ENCODE data around the gene TNFRSF25. TPM values are rescaled to one million over a fixed set of nuclear protein-coding genes. Genes with fewer than 3 reads are reported as not detected.

TNFRSF25 gene
- total and polyA plus RNA-seq, 2 of the 8 experiments (the other 6 are each of a cell fraction or from before 2014, with no cell fraction given) = 10.7 to 19.5 TPM

DNA sequence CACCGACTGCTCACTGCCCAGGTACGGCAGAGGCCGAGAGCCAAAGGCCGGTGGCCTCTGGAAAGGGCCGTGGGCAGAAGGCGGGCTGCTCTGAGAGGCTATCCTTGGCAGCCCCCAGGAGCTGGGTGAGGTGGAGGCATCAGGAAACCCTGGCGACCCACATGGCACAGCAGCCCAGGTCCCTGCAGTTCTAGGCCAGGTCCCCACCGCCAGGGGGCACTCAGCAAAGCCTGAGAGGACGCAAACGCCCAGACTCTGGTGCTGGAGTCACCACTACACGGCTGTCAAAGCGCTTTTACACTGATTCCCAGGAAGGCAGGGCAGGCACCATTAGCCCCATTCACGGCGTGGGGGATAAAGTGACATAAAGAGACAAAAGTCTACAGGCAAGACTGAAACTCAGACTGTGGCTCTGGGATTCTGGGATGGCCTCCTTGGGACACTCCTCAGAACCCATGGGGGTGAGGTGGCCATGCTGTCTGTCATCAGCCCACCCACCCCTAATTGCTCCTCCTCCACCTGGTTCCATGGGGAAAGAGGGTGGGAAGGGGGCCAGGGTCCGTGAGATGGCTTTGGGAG is 20.5 kb upstream of the TNFRSF25 start:
- Histone ChIP-seq H3K9me3 (ENCODE audit: insufficient read depth in 2 of 2, low read depth in 1 of 2, low read length in 1 of 2) (no peaks in the 10 kb centered on the region), H3K4me1 (replicated peaks in 1 of 4; ENCODE audit: control insufficient read depth in 3 of 4, insufficient read depth in 4 of 4, low read length in 3 of 4) (peaks cover 0 to 24% (median 15%) of the 10 kb centered on the region in 4 experiments; a peak in 6 of 7 replicates), H2AK5ac (ENCODE audit: low read depth, low read length) (no peak overlapping the region), H2BK15ac (ENCODE audit: low read length) (0 out of 2 replicates have a peak overlapping the region, but pooled peaks have one; percentile 61), H3K27ac (ENCODE audit: low read depth, low read length) (no peak overlapping the region), H3K23me2 (ENCODE audit: low read depth, low read length) (peaks cover 13% of the 10 kb centered on the region; the same call in 1 of the 2 replicates), H2BK12ac (ENCODE audit: low read depth, low read length) (no peak overlapping the region), H3K27me3 (replicated peaks in 1 of 4; ENCODE audit: control insufficient read depth in 3 of 4, extremely low read depth in 1 of 4, insufficient read depth in 3 of 4, low read length in 3 of 4) (peaks cover 0 to 2% (median 0%) of the 10 kb centered on the region in 4 experiments; a peak in 3 of 7 replicates), H3K9ac (replicated peaks in 1 of 4; ENCODE audit: extremely low read depth in 1 of 4, low read depth in 3 of 4, low read length in 3 of 4) (no peak overlapping the region), H3K36me3 (ENCODE audit: control insufficient read depth in 2 of 4, insufficient read depth in 4 of 4, low read length in 3 of 4) (no peaks in the 10 kb centered on the region; a peak in 1 of 8 replicates), H4K20me1 (replicated peaks in 1 of 2; ENCODE audit: control insufficient read depth in 1 of 2, insufficient read depth in 2 of 2, low read length in 2 of 2) (peaks cover 2 to 5% of the 10 kb centered on the region in 2 experiments), H4K8ac (ENCODE audit: extremely low read depth, insufficient read depth, low read length) (peak overlapping the region; percentile 29; the same call in 1 of the 2 replicates), H3K79me2 (ENCODE audit: control insufficient read depth in 1 of 2, insufficient read depth in 2 of 2, low read length in 2 of 2) (no peaks in the 10 kb centered on the region), H2BK120ac (replicated peaks; ENCODE audit: low read depth, low read length) (peak overlapping the region; percentile 22), H4K91ac (replicated peaks; ENCODE audit: insufficient read length, low read length) (peak overlapping the region; percentile 73), H3K23ac (ENCODE audit: insufficient read length) (no peak overlapping the region), H2BK5ac (ENCODE audit: low read depth, low read length) (no peak overlapping the region; the same call in 1 of the 2 replicates), H4K5ac (ENCODE audit: insufficient read length, low read depth, low read length) (no peak overlapping the region), H3K14ac (ENCODE audit: insufficient read length) (no peak overlapping the region), H3K4me3 (ENCODE audit: extremely low read depth in 1 of 4, insufficient read depth in 2 of 4, low read depth in 3 of 4, low read length in 4 of 4) (peak overlapping the region in 3 of 4 experiments; percentile 16 to 73 (median 34); a peak in 6 of 8 replicates), H2BK20ac (ENCODE audit: low read length) (no peak overlapping the region), H3K79me1 (ENCODE audit: low read depth, low read length) (peaks cover 2% of the 10 kb centered on the region; the same call in 1 of the 2 replicates), H3K4me2 (ENCODE audit: insufficient read depth in 1 of 2, low read depth in 2 of 2, low read length in 2 of 2) (peak overlapping the region; percentile 42 to 74), H3K56ac (replicated peaks; ENCODE audit: insufficient read length, low read depth, low read length) (no peak overlapping the region), H3K4ac (replicated peaks; ENCODE audit: insufficient read length, low read depth, low read length) (no peak overlapping the region), H3K18ac (ENCODE audit: extremely low read depth, low read length) (peak overlapping the region; percentile 93), H2AFZ (ENCODE audit: low read length) (0 out of 2 replicates have a peak overlapping the region, but pooled peaks have one; percentile 24)
- peak; percentile 79 to 97 for DNase-seq (ENCODE audit: low read depth in 1 of 2, low spot score in 2 of 2)
- ChIA-PET POLR2A (ENCODE audit: partially characterized antibody) (interaction anchor here (0.6 to 1.6 kb wide), 11 partner anchors 10 to 247 kb away, joined by 3 to 4 read pairs (median 3); no protein-coding TSS in a partner anchor), CTCF (ENCODE audit: partially characterized antibody) (interaction anchor here (0.6 to 12.0 kb wide), 33 partner anchors 8 to 398 kb away, joined by 3 to 168 read pairs (median 5); partner anchors contain the start of gene TNFRSF25)
- FAIRE-seq = peak; percentile 42
- WGBS, 2 experiments (ENCODE audit: extremely low coverage in 1 of 2, insufficient coverage in 1 of 2, insufficient read length in 1 of 2, insufficient replicate concordance in 2 of 2, low coverage in 1 of 2, low lambda C conversion rate in 2 of 2, missing lambda C conversion rate in 1 of 2) = 8% methylated on average over 15 of the region's 15 CpGs; no CpG with 5 or more reads in 1 of the 2 experiments
- TF ChIP-seq RBBP5 (IDR thresholded peaks at IDR 0.05; ENCODE audit: borderline replicate concordance, low read depth, low read length) (no peak), CHD1 (IDR thresholded peaks at IDR 0.05; ENCODE audit: low read depth, low read length) (no peak)

Data from H1 (cell line).